Stimulated activated CD4-positive, alpha-beta T cell treated with anti-CD3 and anti-CD28 coated beads, Interleukin-2, amount 100 ng/mL, for 4 hours (primary cell): ENCODE data around the gene RPAP3.
A peak's percentile ranks its signal among the peaks of the same experiment; 100 is the strongest.
"Not testable (repeated sequence)": the region's sequence is repeated elsewhere in the genome, so short reads cannot be mapped to it uniquely, and the experiment has no call there.

Experiments used
- DNase-seq: peaks from one replicate; pipeline ENCODE4 v3.0.0-alpha.2; 2020; ENCODE audit warnings: low read depth

The RPAP3 gene

DNA sequence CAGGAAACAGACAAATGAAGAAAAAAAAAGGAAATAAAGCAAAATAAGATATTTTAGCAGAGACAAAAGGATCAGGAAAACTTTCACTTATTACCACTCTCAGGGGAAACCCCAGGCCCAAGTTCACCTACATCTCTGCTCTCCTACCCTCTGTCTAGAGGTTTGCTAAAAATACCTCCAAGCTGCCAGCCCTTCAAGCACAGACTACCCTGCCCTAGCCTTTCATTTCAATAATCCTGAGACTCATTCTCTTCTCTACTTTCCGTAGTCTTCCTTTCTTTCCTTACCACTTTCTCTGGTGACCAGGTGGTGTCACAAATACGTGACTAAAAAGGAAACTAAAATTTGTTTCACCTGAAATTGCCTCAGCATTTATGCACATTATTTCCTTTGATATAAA is 33.8 kb downstream of the RPAP3 start:
- DNase-seq = no peak

DNA sequence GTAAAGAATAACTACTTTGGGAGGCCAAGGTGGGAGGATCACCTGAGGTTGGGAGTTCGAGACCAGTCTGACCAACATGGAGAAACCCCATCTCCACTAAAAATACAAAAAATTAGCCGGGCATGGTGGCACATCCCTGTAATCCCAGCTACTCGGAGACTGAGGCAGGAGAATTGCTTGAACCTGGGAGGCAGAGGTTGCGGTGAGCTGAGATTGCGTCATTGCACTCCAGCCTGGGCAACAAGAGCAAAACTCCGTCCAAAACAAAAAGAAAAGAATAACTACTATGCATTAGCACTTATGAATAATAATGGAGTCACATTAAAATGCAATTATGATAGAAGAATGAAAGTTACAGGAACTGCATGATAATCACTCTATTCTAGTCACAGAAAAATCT is 37.9 kb downstream of the RPAP3 start:
- not testable (repeated sequence) for DNase-seq

DNA sequence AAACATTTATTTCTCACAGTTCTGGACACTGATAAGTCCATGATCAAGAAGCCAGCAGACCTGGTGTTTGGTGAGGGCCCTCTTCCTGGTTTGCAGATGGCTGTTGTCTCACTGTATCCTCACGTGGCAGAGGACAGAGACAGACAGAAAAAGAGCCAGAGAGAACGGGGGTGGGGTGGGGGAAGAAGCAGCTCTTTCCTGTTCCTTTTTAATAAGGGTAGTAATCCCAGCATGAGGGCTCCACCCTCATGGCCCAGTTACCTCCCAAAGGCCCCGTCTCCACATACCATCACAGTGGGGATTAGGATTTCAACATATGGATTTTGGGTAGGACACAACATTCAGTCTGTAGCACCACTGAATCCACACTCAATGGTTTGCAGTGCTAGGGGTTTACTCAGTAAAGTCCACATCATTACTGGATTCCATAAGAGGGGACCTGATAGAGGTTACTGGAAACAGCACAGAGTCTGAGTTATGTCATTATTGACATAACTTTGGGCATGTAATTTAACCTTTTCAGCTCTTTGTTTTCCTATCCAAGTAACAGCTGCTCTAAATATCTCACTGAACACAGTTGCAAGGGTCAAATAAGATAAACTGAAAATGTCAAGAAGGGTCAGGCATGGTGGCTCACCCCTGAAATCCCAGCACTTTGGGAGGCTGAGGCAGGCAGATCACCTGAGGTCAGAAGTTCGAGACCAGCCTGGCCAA is 53.2 kb downstream of the RPAP3 start:
- DNase-seq = no peak

DNA sequence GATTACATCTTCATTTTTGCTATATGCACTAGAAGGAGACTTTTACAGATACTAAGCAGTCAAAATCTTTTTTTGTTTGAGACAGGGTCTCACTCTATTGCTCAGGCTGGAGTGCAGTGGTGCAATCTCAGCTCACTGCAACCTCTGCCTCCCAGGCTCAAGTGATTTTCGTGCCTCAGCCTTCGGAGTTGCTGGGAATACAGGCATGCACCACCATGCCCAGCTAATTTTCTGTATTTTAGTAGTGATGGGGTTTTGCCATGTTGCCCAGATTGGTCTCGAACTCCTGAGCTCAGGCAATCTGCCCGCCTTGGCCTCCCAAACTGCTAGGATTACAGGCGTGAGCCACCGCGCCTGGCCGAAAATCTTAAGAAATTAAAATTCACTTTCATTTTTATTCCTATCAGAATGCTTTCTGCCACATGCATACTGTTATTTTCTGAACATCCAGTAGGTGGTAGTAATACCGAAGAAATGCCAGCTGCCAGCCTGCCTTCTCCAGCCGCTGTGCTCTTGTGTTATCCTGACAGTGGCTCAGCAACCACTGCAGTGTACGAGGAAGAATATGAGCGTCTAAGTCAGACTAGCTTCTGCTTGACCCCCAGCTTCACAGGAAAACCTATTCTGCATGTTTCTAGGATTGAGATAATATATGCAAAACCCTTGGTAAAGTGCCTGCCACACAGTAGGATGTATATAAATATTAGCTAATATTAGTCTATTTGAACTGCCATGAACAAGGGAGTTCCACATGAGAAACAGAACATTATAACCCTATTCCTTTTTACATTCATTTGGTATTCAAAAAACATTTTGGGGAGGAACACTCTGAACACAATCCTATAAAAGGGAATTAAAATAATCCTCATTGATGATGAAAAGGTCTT is 54.2 kb downstream of the RPAP3 start:
- peak; percentile 26 for DNase-seq

DNA sequence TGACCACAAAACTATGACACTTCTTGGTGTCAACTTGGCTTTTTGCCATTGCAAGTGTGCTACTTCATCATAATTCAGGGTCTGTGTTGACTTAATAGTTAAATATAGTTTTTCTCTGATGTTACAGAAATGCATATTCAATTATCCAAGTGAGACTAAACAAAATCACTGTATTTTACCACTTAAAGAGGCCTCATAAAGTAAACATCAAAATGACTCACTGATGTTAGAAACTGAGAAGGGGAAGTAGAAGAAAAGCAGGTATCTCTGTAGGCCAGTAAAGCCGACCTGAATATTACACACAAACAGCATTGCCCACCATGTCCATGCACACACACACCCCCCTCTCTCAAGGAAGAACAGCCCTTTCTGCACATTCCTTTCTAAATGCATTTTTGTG is 55.4 kb downstream of the RPAP3 start:
- no peak for DNase-seq

DNA sequence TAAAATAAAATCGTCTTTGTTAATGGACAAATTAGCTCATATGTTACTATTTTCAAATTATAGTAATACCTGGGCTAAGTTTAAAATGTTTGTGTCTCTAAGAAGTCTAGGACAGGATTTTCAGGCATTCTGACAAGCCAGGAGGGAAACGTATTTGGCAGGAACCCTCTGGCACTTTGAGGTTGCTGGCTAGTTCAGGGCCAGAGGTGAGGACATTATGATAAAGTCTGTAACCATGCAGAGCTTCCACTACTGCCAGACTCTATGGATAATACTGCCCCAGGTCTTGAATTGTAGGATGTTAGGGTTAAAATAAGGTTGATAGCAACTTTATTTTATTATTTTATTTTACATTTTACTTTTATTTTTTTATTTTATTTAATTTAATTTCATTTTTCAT is 56.4 kb downstream of the RPAP3 start:
- DNase-seq = no peak

DNA sequence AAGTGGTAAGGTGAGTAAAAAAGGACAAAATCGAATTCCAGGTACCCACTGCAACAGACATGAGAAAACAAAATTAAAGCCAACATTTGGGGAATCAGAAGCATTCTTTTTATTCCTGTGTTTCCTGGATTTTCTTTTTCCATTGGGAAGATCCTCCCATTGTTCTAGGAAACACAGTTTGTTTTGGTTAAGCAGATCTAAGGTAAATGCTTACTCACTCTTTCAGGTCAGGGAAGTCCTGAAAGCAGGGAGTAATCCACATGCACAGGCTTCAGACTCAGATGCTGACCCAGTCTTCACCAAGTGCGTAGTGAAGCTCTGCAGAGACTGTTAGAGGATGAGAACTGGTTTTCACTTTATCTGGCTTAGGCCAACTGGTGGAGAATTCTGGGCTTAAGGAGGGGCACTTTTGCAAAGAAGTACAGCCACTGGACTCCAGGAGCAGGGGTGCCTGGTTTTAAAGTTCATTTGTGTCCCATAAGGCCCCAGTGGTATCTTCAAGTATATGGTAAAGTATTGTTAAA is 57.7 kb downstream of the RPAP3 start:
- no peak for DNase-seq

DNA sequence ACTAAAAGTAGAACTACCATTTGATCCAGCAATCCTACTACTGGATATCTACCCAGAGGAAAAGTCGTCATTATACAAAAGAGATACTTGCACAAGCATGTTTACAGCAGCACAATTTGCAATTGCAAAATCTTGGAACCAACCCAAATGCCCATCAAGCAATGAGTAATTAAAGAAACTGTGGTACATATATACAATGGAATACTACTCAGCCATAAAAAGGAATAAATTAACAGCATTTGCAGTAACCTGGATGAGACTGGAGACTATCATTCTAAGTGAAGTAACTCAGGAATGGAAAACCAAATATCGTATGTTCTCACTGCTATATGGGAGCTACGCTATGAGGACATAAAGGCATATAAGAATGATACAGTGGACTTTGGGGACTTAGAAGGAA is 63.5 kb downstream of the RPAP3 start:
- DNase-seq = not testable (repeated sequence)

DNA sequence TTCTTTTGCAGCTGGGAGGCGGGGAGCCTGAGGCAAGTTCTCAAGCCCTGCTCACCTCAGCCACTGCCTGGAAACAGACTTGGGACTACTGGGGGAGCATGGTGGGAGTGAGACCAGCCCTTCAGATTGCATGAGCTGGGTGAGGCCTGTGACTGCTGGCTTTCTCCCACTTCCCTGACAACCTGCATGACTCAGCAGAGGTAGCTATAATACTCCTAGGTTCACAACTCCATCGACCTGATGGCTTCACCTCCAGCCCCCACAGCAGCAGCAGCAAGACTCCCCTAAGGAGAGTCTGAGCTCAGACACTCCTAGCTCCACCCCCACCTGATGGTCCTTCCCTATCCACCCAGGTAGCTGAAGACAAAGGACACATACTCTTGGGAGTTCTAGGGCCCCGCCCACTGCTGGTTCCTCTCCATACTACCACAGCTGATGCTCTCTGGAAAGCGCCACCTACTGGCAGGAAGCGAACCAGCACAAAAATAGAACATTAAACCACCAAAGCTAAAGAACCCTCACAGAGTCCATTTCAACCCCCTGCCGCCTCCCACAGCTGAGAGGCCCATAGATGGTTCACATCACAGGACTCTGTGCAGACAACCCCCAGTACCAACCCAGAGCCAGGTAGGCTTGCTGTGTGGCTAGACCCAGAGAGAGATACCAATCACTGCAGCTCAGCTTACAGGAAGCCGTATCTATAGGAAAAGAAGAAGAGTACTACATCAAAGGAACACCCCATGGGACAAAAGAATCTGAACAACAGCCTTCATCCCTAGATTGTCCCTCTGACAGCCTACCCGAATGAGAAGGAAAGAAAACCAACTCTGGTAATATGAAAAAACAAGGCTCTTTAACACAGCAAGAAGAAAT is 68.7 kb downstream of the RPAP3 start:
- peak; percentile 15 for DNase-seq

DNA sequence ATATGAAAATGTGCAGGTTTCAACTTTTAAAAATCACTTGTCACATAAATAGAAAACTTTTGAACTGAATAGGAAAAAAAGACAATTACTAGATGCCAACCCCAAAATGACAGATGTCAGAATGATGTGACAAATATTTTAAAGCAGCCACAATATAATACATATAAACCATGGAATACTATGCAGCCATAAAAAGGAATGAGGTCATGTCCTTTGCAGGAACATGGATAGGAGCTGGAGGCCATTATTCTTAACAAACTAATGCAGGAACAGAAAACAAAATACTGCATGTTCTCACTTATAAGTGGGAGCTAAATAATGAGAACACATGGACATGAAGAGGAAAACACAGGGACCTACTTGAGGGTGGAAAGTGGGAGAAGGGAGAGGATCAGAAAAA is 70.1 kb downstream of the RPAP3 start:
- DNase-seq = not testable (repeated sequence)

DNA sequence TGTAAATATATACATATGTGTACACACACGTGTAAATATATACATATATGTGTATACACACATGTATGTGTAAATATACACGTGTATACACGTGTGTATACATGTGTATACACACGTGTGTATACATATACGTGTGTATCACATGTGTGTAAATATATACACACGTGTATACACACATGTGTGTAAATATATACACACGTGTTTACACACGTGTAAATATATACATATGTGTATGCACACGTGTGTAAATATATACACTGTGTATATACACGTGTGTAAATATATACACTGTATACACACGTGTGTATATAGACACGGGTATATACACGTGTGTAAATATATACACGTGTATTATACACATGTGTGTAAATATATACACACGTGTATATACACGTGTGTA is 71.7 kb downstream of the RPAP3 start:
- no peak for DNase-seq

DNA sequence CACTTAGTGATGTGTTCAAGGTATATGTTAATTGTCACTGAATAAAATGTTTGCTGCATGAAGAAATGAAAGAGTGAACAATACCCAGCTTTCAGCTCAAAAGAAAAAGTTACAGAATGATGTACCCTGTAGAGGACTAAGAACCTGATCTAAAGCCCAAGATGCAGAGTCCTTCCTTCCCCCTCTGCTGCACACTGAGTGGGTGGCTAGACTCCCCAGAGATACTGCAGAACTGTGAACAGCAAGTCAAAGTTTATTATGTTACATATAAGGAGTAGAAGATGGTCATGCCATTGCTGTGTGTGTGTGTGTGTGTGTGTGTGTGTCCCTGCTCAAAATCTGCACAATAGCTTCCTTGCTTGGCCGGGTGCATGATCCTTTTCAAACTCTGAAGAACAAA is 83.9 kb downstream of the RPAP3 start:
- no peak for DNase-seq

DNA sequence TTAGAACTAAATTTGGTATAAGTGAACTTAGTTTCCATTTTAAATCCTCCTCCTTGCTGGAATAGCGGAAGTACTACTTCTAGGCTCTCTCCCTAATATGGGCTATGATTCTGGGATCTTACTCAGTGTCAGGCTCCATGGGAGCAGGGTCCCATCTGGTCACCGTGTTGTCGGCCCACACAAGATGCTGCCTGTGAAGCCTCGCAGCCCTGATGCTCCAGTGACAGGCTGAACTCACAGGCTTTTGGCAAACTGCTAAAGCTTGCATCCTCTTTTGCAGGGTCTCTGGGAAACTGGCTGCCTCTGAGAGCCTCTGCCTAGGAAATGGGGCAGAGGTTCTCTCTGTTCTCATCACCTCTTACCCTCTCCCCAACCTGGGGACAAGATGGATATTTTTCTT is 88.4 kb downstream of the RPAP3 start:
- no peak for DNase-seq

DNA sequence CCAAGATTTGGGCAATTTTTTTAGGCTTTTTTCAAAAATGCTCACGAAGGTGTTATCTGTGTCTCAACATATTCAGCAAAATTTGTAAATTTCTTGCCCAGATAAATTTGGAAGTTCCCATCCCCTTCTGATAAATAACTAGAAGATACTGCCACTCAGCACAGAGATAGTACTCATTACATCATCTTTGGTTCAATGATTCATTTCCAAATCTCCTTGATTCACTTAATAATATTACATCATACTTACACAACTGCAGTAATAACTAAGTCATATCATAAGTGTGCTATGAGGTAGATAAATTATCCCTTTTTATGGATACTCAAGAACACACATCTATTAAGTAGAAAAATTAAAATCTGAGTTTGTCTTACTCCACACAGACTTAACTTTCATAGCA is 89.4 kb downstream of the RPAP3 start:
- DNase-seq = no peak

DNA sequence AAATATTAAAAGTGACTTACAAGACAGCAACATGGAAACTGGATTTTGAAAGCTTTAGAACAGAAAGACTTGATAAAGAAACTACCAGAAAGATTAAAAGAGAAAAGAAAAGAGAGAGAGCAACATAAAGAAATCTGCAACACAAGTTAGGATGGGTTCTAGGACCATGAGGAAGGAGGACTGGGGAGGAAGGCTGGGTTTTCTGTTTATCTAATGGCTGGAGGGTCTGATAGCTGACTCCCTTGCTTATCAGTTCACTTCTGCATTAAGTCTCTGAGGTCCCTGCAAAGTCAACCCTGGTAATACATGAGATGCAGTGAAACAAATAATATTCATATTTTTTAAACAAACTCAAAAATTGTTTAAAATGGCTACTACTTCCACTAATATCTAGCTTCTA is 90.1 kb downstream of the RPAP3 start:
- DNase-seq = no peak

DNA sequence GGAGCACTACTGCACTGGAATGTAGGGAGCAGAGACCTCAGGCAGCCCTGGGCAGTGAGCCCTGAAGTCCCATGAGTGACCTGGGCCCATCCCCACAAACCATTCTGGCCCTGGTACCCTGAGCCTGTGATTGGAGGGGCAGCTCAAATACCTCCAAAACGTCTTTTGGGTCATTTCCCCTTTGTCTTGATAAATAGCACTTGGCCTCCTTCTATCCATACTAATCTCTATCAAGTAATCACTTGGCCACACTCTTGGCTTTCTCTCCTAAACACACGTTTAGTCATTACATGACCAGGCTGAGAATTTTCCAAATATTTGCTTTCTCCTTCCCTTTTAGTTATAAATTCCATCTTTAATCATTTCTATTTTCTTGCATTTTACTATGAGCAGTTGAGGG is 91.3 kb downstream of the RPAP3 start:
- no peak for DNase-seq

DNA sequence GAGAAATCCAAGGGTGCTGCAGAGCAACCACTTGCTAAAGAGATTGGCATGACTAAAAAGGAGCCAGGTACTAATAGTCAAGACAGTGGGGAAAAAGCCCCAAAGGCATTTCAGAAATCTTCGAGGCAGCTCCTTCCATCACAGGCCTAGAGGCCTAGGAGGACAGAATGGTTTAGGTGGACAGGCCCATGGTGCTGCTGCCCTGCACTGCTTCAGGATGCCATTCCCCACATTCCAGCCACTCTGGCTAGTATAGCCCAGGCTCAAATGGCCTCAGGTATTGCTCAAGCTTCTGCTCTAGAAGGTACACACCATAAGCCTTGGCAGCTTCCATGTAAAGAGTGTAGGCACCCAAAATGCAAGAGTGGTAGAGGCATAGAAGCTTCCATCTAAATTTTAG is 92.9 kb downstream of the RPAP3 start:
- no peak for DNase-seq

DNA sequence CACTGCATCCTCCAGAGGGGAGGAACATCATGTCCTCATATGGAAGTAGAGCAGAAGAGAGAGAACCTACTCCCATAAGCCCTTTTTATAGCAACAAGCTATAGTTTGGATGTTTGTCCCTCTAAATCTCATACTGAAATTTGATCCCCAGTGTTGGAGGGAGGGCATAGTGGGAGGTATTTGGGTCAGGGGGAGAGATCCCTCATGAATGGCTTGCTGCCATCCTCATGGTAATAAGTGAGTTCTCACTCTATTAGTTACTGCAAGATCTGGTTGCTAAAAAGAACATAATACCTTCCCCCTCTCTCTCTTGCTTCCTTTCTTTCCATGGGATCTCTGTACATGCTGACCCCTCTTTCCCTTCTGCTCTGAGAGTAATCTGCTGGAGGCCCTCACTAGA is 93.9 kb downstream of the RPAP3 start:
- no peak for DNase-seq
